ENCODE measurements around the gene LRRC1.

LRRC1 gene

GRCh38 chr6:53873922-53874321, 79.1 kb downstream of the LRRC1 start:
- DNase-seq (ENCODE audit: low read depth) = no peak
- TF ChIP-seq CTCF (IDR thresholded peaks at IDR 0.05; ENCODE audit: low read length, missing control alignments) = no peak

GRCh38 chr6:53874964-53875363, 80.2 kb downstream of the LRRC1 start:
- no peak overlapping the region for H3K4me3 ChIP-seq (replicated peaks; ENCODE audit: low read depth, low read length)
- TF ChIP-seq CTCF (IDR thresholded peaks at IDR 0.05; ENCODE audit: low read length, missing control alignments) = no peak
- no peak for DNase-seq (ENCODE audit: low read depth)

More at GRCh38 chr6:53873922-53874321, 79.1 kb downstream of the LRRC1 start:
- H3K4me3 ChIP-seq (replicated peaks; ENCODE audit: low read depth, low read length) = no peak overlapping the region

- no peak overlapping the region for H3K4me3 ChIP-seq (replicated peaks; ENCODE audit: low read depth, low read length)
- no peak for TF ChIP-seq CTCF (IDR thresholded peaks at IDR 0.05; ENCODE audit: low read length, missing control alignments)
- no peak for DNase-seq (ENCODE audit: low read depth)
Measured at GRCh38 chr6:53877151-53877550, 82.3 kb downstream of the LRRC1 start.

GRCh38 chr6:53878808-53879207, 84.0 kb downstream of the LRRC1 start:
- no peak for DNase-seq (ENCODE audit: low read depth)
- no peak for TF ChIP-seq CTCF (IDR thresholded peaks at IDR 0.05; ENCODE audit: low read length, missing control alignments)

GRCh38 chr6:53879608-53880007, 84.8 kb downstream of the LRRC1 start:
- TF ChIP-seq CTCF (IDR thresholded peaks at IDR 0.05; ENCODE audit: low read length, missing control alignments) = no peak

More at GRCh38 chr6:53878808-53879207, 84.0 kb downstream of the LRRC1 start:
- H3K4me3 ChIP-seq (replicated peaks; ENCODE audit: low read depth, low read length) = no peak overlapping the region

GRCh38 chr6:53887316-53887715, 92.5 kb downstream of the LRRC1 start:
- H3K4me3 ChIP-seq (replicated peaks; ENCODE audit: low read depth, low read length) = no peak overlapping the region
- no peak for TF ChIP-seq CTCF (IDR thresholded peaks at IDR 0.05; ENCODE audit: low read length, missing control alignments)
- DNase-seq (ENCODE audit: low read depth) = no peak

More at GRCh38 chr6:53879608-53880007, 84.8 kb downstream of the LRRC1 start:
- no peak overlapping the region for H3K4me3 ChIP-seq (replicated peaks; ENCODE audit: low read depth, low read length)
- DNase-seq (ENCODE audit: low read depth) = no peak

- TF ChIP-seq CTCF (IDR thresholded peaks at IDR 0.05; ENCODE audit: low read length, missing control alignments) = no peak
- no peak for DNase-seq (ENCODE audit: low read depth)
- H3K4me3 ChIP-seq (replicated peaks; ENCODE audit: low read depth, low read length) = no peak overlapping the region
Measured at GRCh38 chr6:53888931-53889330, 94.1 kb downstream of the LRRC1 start.
